ENCODE measurements around the gene QDPR.

- TF ChIP-seq EZH2 (IDR thresholded peaks at IDR 0.05) (no peak), POLR2AphosphoS5 (IDR thresholded peaks at IDR 0.05; ENCODE audit: borderline replicate concordance, low read depth, low read length) (no peak)
Observed at GRCh38 chr4:17476853-17477252, 35.0 kb downstream of the QDPR start.

Measured in SK-N-MC (cell line).